ENCODE measurements around the gene CDC5L. TPM values are rescaled to one million over a fixed set of nuclear protein-coding genes. Genes with fewer than 3 reads are reported as not detected.

The CDC5L gene
- total RNA-seq, 2 donors from 2014 or later = 18.0 to 18.9 TPM

DNA sequence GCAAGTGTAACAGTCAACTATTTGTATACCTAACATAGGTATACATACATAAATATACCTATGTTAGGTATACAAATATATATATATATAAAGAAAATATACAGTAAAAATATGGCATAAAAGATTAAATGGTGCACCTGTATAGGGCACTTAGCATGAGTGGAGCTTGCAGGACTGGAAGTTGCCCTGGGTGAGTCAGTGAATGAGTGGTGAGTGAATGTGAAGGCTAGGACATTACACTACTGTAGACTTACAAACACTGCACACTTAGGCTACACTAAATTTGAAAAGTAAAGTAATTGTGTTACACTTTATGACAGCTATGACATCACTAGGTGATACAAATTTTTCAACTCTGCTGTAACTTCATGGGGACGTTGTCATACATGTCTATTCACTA is 65.6 kb downstream of the CDC5L start:
- TF ChIP-seq POLR2A (IDR thresholded peaks at IDR 0.05) (no peak), POLR2AphosphoS5 (IDR thresholded peaks at IDR 0.05) (no peak)
- TF ChIP-seq, protein P1, sequence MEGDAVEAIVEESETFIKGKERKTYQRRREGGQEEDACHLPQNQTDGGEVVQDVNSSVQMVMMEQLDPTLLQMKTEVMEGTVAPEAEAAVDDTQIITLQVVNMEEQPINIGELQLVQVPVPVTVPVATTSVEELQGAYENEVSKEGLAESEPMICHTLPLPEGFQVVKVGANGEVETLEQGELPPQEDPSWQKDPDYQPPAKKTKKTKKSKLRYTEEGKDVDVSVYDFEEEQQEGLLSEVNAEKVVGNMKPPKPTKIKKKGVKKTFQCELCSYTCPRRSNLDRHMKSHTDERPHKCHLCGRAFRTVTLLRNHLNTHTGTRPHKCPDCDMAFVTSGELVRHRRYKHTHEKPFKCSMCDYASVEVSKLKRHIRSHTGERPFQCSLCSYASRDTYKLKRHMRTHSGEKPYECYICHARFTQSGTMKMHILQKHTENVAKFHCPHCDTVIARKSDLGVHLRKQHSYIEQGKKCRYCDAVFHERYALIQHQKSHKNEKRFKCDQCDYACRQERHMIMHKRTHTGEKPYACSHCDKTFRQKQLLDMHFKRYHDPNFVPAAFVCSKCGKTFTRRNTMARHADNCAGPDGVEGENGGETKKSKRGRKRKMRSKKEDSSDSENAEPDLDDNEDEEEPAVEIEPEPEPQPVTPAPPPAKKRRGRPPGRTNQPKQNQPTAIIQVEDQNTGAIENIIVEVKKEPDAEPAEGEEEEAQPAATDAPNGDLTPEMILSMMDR (IDR thresholded peaks at IDR 0.05) = no peak
- no peak overlapping the region for H3K27ac ChIP-seq
- no peaks in the 10 kb centered on the region for H3K4me1 ChIP-seq (replicated peaks)
- no peaks in the 10 kb centered on the region for H3K9me3 ChIP-seq
- intact Hi-C loops (cut with DNase I) = no loop called here
- WGBS = 94% methylated on average over 1 of the region's 1 CpG
- no peaks in the 10 kb centered on the region for H3K27me3 ChIP-seq (replicated peaks; ENCODE audit: insufficient read depth)
- no peak overlapping the region for H3K4me3 ChIP-seq
- no peaks in the 10 kb centered on the region for H3K36me3 ChIP-seq
- DNase-seq (ENCODE audit: low spot score) = no peak

DNA sequence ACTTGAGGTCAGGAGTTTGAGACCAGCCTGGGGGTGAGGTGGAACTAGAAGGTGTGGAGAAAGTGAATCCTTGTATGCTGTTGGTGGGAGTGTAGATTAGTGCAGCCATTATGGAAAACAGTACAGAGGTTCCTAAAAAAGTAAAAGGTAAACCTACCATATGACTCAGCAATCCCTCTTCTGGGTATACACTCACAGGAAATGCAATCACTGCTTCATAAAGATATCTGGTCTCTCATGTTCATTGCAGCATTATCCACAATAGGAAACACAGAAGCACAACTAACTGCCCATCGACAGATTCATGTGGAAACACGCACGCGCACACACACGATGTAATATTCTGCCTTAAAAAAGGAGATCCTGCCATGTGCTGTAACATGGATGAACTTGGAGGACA is 66.7 kb downstream of the CDC5L start:
- H3K27ac ChIP-seq = no peak overlapping the region
- WGBS = 89% methylated on average over 5 of the region's 5 CpGs
- intact Hi-C loops (cut with DNase I) = no loop called here
- no peaks in the 10 kb centered on the region for H3K36me3 ChIP-seq
- no peak for DNase-seq (ENCODE audit: low spot score)
- no peaks in the 10 kb centered on the region for H3K9me3 ChIP-seq
- no peak overlapping the region for H3K4me3 ChIP-seq
- H3K4me1 ChIP-seq (replicated peaks) = no peaks in the 10 kb centered on the region
- TF ChIP-seq POLR2AphosphoS5 (IDR thresholded peaks at IDR 0.05) (no peak), POLR2A (IDR thresholded peaks at IDR 0.05) (no peak)
- TF ChIP-seq, protein P1 (IDR thresholded peaks at IDR 0.05) = no peak
- H3K27me3 ChIP-seq (replicated peaks; ENCODE audit: insufficient read depth) = no peaks in the 10 kb centered on the region

DNA sequence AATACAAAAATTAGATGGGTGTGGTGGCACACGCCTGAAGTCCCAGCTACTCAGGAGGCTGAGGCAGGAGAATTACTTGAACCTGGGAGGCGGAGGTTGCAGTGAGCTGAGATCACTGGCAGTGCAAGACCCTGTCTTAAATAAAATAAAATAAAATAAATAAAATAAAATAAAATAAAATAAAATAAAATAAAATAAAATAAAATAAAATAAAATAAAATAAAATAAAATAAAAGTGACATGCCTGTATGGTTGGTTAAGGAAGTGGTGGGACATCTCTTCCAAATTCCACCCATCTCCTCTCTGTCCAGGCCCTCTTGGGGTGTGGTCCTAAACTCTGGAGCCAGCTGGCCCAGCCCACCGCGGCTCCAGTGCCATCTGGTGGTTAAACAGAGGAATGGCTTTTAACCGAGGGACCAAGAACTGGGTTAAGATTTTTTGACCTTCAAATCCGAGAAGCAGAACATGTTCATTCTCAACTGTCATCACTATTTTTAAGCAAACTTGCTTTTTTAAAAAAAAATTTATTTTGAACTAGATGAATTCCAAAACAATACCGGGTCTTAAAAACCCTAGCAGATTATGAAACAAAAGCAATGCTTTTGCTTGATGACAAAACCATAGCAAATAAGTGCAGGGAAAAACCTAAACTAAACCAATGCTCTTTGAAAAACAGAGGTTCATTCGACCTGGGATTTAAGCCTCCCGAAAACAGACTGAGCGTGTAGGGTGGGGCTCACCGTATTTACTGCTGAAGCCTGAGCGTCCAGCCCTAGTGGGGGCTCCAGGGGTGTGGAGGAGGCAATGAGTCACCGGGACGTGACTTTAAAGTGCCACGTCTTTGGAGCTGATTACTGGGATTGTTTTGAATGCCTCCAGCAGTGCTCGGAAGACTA is 68.8 kb downstream of the CDC5L start:
- no peak for DNase-seq (ENCODE audit: low spot score)
- intact Hi-C loops (cut with DNase I) = no loop called here
- H3K4me3 ChIP-seq = no peak overlapping the region

DNA sequence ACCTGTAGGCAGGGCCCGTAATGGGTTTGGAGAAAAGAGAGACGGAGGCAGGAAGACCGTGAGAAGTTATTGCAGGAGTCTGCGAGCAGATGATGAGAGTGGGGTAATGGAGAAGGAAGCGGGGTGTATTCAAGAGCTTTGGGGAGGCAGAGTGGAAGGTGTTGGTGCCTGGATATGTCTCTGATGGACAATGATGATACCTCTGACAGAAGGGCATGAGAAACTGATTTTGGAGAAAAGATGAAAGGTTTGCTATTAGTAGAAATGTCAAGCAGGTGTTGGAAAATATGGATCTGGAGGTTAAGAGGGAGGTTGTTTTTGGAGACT is 69.4 kb downstream of the CDC5L start:
- Histone ChIP-seq H3K4me1 (replicated peaks) (no peaks in the 10 kb centered on the region), H3K4me3 (no peak overlapping the region), H3K36me3 (no peaks in the 10 kb centered on the region), H3K27ac (no peak overlapping the region), H3K27me3 (replicated peaks; ENCODE audit: insufficient read depth) (no peaks in the 10 kb centered on the region), H3K9me3 (no peaks in the 10 kb centered on the region)
- TF ChIP-seq, protein P1 (IDR thresholded peaks at IDR 0.05) = no peak
- TF ChIP-seq POLR2AphosphoS5 (IDR thresholded peaks at IDR 0.05) = no peak
- no peak for TF ChIP-seq POLR2A (IDR thresholded peaks at IDR 0.05)
- no peak for DNase-seq (ENCODE audit: low spot score)
- intact Hi-C loops (cut with DNase I) = no loop called here
- 85% methylated on average over 5 of the region's 5 CpGs for WGBS

More for the DNA sequence above, 68.8 kb downstream of the CDC5L start:
- Histone ChIP-seq H3K36me3 (no peaks in the 10 kb centered on the region), H3K27ac (no peak overlapping the region), H3K9me3 (no peaks in the 10 kb centered on the region), H3K4me1 (replicated peaks) (no peaks in the 10 kb centered on the region), H3K27me3 (replicated peaks; ENCODE audit: insufficient read depth) (no peaks in the 10 kb centered on the region)
- 43% methylated on average over 16 of the region's 16 CpGs for WGBS
- TF ChIP-seq, protein P1 (IDR thresholded peaks at IDR 0.05) = peak; percentile 52 to 74 (median 69)
- TF ChIP-seq POLR2AphosphoS5 (IDR thresholded peaks at IDR 0.05) (no peak), POLR2A (IDR thresholded peaks at IDR 0.05) (no peak)

DNA sequence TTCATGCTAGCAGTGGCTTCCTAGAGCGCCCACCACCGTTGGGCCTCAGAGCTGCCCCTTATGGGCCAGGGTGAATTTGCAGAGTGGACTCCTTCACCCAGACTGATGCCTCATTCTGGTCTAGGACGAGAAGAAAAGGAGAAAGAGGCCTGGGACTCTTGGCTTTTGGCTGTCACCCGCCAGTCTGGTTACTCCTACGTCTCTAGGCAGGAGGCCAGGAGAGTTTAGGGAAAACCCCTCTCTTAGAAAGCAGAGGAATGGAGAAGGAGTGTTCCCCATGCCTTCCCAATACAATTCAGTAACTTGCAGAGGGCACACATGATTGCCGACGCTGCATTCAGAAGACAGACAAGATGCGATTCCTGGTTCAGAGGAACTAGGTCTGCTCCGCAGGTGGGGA is 70.1 kb downstream of the CDC5L start:
- Histone ChIP-seq H3K9me3 (no peaks in the 10 kb centered on the region), H3K27me3 (replicated peaks; ENCODE audit: insufficient read depth) (peaks cover 2% of the 10 kb centered on the region), H3K4me1 (replicated peaks) (no peaks in the 10 kb centered on the region), H3K4me3 (no peak overlapping the region), H3K36me3 (no peaks in the 10 kb centered on the region), H3K27ac (no peak overlapping the region)
- TF ChIP-seq, protein P1 (IDR thresholded peaks at IDR 0.05) = no peak
- TF ChIP-seq POLR2A (IDR thresholded peaks at IDR 0.05) (no peak), POLR2AphosphoS5 (IDR thresholded peaks at IDR 0.05) (no peak)
- intact Hi-C loops (cut with DNase I) = no loop called here
- 72% methylated on average over 9 of the region's 9 CpGs for WGBS
- no peak for DNase-seq (ENCODE audit: low spot score)

Data from prostate gland (tissue), 2 donors.